GM23338 (cell line): Measurements from ENCODE around the gene OGN.

Experiments
- CREB1 ChIP-seq: fragments of 250-450 bp; sonication (Bioruptor Pico); IDR thresholded peaks from 2 replicates; pipeline ENCODE4 v1.5.0; 2020; ENCODE audit warnings: low read depth, mild to moderate bottlenecking, moderate library complexity
- EZH2 ChIP-seq: fragments of 200-600 bp; sonication (generic); IDR thresholded peaks from one replicate; pipeline ENCODE4 v1.8.0; 2017; ENCODE audit warnings: antibody characterized with exemption, mild to moderate bottlenecking, low read depth; ENCODE audit not compliant: unreplicated experiment
- JUNB ChIP-seq: IDR thresholded peaks from one replicate; pipeline ENCODE4 v1.6.1; 2016; ENCODE audit warnings: antibody characterized with exemption; ENCODE audit not compliant: unreplicated experiment
- POLR2AphosphoS5 ChIP-seq: IDR thresholded peaks from 2 replicates; pipeline ENCODE4 v1.6.1; 2016; ENCODE audit warnings: antibody characterized with exemption, low read depth
- TF ChIP-seq, protein P1 (sequence below), 2 experiments: fragments of 200-600 bp in 1 of 2; sonication (generic) in 1 of 2; conservative IDR thresholded peaks; 2 replicates each; pipeline versions ENCODE4 v1.5.1 to v1.6.1; 2016 to 2017; ENCODE audit warnings: antibody characterized with exemption in 2 of 2, low read depth in 2 of 2, mild to moderate bottlenecking in 2 of 2, moderate library complexity in 1 of 2

- TF ChIP-seq, protein P1, sequence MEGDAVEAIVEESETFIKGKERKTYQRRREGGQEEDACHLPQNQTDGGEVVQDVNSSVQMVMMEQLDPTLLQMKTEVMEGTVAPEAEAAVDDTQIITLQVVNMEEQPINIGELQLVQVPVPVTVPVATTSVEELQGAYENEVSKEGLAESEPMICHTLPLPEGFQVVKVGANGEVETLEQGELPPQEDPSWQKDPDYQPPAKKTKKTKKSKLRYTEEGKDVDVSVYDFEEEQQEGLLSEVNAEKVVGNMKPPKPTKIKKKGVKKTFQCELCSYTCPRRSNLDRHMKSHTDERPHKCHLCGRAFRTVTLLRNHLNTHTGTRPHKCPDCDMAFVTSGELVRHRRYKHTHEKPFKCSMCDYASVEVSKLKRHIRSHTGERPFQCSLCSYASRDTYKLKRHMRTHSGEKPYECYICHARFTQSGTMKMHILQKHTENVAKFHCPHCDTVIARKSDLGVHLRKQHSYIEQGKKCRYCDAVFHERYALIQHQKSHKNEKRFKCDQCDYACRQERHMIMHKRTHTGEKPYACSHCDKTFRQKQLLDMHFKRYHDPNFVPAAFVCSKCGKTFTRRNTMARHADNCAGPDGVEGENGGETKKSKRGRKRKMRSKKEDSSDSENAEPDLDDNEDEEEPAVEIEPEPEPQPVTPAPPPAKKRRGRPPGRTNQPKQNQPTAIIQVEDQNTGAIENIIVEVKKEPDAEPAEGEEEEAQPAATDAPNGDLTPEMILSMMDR (conservative IDR thresholded peaks at IDR 0.05; ENCODE audit: low read depth in 2 of 2), result no peak
- TF ChIP-seq JUNB (no peak), CREB1 (CRISPR knock-in tag) (no peak), POLR2AphosphoS5 (no peak), EZH2 (no peak)
Measured at GRCh38 chr9:92422611-92423338, 18.4 kb upstream of the OGN start.
